ENCODE measurements around the gene AKAP1. TPM values are rescaled to one million over a fixed set of nuclear protein-coding genes. Genes with fewer than 3 reads are reported as not detected.

AKAP1 gene
- total and polyA plus RNA-seq, 4 donors, result 31.3 to 58.5 (median 39.8) TPM

DNA sequence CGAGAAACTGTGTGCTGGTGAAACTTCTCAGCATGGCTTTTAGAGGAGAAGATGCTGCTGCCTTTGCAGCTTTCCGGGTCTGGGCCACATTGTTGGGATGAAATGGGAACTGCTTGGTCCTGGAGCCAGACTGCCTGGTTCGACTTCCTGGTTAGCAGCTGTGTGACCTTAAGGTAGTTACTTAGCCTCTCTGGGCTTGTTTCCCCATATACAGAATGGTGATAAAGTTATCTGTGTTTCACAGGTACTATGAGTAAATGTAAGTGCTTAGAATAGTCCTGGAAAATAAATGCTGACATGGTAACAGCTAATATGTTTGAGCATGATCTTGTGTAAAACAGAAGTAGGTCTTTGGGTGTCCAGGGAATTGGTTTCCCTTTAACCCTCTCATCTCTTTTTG is 26.3 kb downstream of the AKAP1 start:
- WGBS, result 91% methylated on average over 3 of the region's 3 CpGs
- H3K9ac ChIP-seq (ENCODE audit: low read depth in 1 of 2, low read length in 2 of 2), result no peak overlapping the region
- no peaks in the 10 kb centered on the region for H3K27me3 ChIP-seq (ENCODE audit: control insufficient read depth in 4 of 4, insufficient read depth in 4 of 4, low read length in 3 of 4)
- H3K4me1 ChIP-seq (ENCODE audit: control insufficient read depth in 4 of 4, insufficient read depth in 4 of 4, low read length in 3 of 4), result peaks cover 15 to 58% (median 50%) of the 10 kb centered on the region in 4 donors
- no peak for TF ChIP-seq YY1 (IDR thresholded peaks at IDR 0.05)
- TF ChIP-seq, protein P1, sequence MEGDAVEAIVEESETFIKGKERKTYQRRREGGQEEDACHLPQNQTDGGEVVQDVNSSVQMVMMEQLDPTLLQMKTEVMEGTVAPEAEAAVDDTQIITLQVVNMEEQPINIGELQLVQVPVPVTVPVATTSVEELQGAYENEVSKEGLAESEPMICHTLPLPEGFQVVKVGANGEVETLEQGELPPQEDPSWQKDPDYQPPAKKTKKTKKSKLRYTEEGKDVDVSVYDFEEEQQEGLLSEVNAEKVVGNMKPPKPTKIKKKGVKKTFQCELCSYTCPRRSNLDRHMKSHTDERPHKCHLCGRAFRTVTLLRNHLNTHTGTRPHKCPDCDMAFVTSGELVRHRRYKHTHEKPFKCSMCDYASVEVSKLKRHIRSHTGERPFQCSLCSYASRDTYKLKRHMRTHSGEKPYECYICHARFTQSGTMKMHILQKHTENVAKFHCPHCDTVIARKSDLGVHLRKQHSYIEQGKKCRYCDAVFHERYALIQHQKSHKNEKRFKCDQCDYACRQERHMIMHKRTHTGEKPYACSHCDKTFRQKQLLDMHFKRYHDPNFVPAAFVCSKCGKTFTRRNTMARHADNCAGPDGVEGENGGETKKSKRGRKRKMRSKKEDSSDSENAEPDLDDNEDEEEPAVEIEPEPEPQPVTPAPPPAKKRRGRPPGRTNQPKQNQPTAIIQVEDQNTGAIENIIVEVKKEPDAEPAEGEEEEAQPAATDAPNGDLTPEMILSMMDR (IDR thresholded peaks at IDR 0.05; ENCODE audit: low read depth, low read length, missing input control), result no peak
- TF ChIP-seq, protein P2, sequence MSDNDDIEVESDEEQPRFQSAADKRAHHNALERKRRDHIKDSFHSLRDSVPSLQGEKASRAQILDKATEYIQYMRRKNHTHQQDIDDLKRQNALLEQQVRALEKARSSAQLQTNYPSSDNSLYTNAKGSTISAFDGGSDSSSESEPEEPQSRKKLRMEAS (IDR thresholded peaks at IDR 0.05), result no peak
- TF ChIP-seq HNF4G (IDR thresholded peaks at IDR 0.05), result no peak
- TF ChIP-seq, protein P3, sequence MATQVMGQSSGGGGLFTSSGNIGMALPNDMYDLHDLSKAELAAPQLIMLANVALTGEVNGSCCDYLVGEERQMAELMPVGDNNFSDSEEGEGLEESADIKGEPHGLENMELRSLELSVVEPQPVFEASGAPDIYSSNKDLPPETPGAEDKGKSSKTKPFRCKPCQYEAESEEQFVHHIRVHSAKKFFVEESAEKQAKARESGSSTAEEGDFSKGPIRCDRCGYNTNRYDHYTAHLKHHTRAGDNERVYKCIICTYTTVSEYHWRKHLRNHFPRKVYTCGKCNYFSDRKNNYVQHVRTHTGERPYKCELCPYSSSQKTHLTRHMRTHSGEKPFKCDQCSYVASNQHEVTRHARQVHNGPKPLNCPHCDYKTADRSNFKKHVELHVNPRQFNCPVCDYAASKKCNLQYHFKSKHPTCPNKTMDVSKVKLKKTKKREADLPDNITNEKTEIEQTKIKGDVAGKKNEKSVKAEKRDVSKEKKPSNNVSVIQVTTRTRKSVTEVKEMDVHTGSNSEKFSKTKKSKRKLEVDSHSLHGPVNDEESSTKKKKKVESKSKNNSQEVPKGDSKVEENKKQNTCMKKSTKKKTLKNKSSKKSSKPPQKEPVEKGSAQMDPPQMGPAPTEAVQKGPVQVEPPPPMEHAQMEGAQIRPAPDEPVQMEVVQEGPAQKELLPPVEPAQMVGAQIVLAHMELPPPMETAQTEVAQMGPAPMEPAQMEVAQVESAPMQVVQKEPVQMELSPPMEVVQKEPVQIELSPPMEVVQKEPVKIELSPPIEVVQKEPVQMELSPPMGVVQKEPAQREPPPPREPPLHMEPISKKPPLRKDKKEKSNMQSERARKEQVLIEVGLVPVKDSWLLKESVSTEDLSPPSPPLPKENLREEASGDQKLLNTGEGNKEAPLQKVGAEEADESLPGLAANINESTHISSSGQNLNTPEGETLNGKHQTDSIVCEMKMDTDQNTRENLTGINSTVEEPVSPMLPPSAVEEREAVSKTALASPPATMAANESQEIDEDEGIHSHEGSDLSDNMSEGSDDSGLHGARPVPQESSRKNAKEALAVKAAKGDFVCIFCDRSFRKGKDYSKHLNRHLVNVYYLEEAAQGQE (IDR thresholded peaks at IDR 0.05), result no peak
- no peak for TF ChIP-seq TAF1 (conservative IDR thresholded peaks at IDR 0.05)
- TF ChIP-seq FOXA1 (IDR thresholded peaks at IDR 0.05), result no peak
- TF ChIP-seq EGR1 (IDR thresholded peaks at IDR 0.05; ENCODE audit: low read depth in 2 of 2), result no peak
- TF ChIP-seq, protein P4, sequence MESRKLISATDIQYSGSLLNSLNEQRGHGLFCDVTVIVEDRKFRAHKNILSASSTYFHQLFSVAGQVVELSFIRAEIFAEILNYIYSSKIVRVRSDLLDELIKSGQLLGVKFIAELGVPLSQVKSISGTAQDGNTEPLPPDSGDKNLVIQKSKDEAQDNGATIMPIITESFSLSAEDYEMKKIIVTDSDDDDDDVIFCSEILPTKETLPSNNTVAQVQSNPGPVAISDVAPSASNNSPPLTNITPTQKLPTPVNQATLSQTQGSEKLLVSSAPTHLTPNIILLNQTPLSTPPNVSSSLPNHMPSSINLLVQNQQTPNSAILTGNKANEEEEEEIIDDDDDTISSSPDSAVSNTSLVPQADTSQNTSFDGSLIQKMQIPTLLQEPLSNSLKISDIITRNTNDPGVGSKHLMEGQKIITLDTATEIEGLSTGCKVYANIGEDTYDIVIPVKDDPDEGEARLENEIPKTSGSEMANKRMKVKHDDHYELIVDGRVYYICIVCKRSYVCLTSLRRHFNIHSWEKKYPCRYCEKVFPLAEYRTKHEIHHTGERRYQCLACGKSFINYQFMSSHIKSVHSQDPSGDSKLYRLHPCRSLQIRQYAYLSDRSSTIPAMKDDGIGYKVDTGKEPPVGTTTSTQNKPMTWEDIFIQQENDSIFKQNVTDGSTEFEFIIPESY (IDR thresholded peaks at IDR 0.05), result no peak
- no peak for DNase-seq (ENCODE audit: low spot score)
- peaks cover 9 to 25% (median 15%) of the 10 kb centered on the region in 4 donors for H3K36me3 ChIP-seq (ENCODE audit: control insufficient read depth in 4 of 4, insufficient read depth in 3 of 4, low read depth in 1 of 4, low read length in 3 of 4)
- no peak overlapping the region for H3K4me3 ChIP-seq (ENCODE audit: low read depth in 1 of 3, low read length in 3 of 3)
- H3K27ac ChIP-seq (ENCODE audit: low read depth in 1 of 2, low read length in 2 of 2), result no peak overlapping the region
- H3K9me3 ChIP-seq (ENCODE audit: control insufficient read depth in 4 of 4, low read length in 3 of 4), result no peaks in the 10 kb centered on the region

DNA sequence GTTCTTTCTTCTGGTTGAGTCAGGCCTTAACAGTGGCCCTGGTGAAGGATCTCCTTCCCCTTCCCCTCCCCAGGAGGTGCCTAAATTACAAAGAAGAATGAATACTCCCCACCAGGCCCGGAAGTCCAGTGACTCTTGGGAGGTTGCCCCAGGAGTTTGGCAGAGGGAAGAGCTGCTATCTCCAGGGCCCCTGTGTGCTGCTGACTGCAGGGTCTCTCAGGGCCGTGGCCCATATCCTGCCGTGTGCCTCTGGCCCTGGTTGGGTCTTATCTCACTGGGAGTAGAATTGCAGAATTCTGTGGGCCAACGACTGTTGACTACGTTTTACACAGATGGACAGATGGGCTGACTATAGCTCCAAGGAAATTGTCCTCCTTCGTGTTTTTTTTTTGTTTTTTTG is 28.0 kb downstream of the AKAP1 start:
- 84% methylated on average over 6 of the region's 6 CpGs for WGBS
- H3K36me3 ChIP-seq (ENCODE audit: control insufficient read depth in 4 of 4, insufficient read depth in 3 of 4, low read depth in 1 of 4, low read length in 3 of 4), result peaks cover 11 to 38% (median 29%) of the 10 kb centered on the region in 4 donors
- no peaks in the 10 kb centered on the region for H3K27me3 ChIP-seq (ENCODE audit: control insufficient read depth in 4 of 4, insufficient read depth in 4 of 4, low read length in 3 of 4)
- H3K9ac ChIP-seq (ENCODE audit: low read depth in 1 of 2, low read length in 2 of 2), result no peak overlapping the region
- no peak for TF ChIP-seq TAF1 (conservative IDR thresholded peaks at IDR 0.05)
- TF ChIP-seq, protein P3 (IDR thresholded peaks at IDR 0.05), result no peak
- TF ChIP-seq RAD21 (IDR thresholded peaks at IDR 0.05), result no peak
- TF ChIP-seq, protein P1 (IDR thresholded peaks at IDR 0.05; ENCODE audit: low read depth, low read length, missing input control), result no peak
- TF ChIP-seq, protein P2 (IDR thresholded peaks at IDR 0.05), result no peak
- TF ChIP-seq HNF4G (IDR thresholded peaks at IDR 0.05), result no peak
- H3K4me3 ChIP-seq (ENCODE audit: low read depth in 1 of 3, low read length in 3 of 3), result no peak overlapping the region
- H3K9me3 ChIP-seq (ENCODE audit: control insufficient read depth in 4 of 4, low read length in 3 of 4), result no peaks in the 10 kb centered on the region
- peaks cover 13 to 41% (median 36%) of the 10 kb centered on the region in 4 donors for H3K4me1 ChIP-seq (ENCODE audit: control insufficient read depth in 4 of 4, insufficient read depth in 4 of 4, low read length in 3 of 4)
- DNase-seq (ENCODE audit: low spot score), result no peak
- no peak overlapping the region for H3K27ac ChIP-seq (ENCODE audit: low read depth in 1 of 2, low read length in 2 of 2)
